SHP77 (cell line): Measurements from ENCODE around the gene KPNA5.
"Not testable (repeated sequence)": the region's sequence is repeated elsewhere in the genome, so short reads cannot be mapped to it uniquely, and the experiment has no call there.

ENCODE experiments used
- DNase-seq, 2 experiments: peaks; one replicate each; lab custom pipeline; 2025; lab: John Stamatoyannopoulos, UW

The KPNA5 gene

GRCh38 chr6:116680880-116681672 is at the start of gene KPNA5:
Gene KPNA5 (plus strand): TSS chr6:116681211. CDS start chr6:116681335, 124 bp downstream.
- DNase-seq, result peak; percentile 92 to 94

GRCh38 chr6:116631379-116631990 is 49.5 kb upstream of the KPNA5 start:
- DNase-seq, result peak; percentile 88

GRCh38 chr6:116633685-116634084 is 47.3 kb upstream of the KPNA5 start:
- peak; percentile 6 to 32 for DNase-seq

GRCh38 chr6:116648156-116648555 is 32.9 kb upstream of the KPNA5 start:
- no peak for DNase-seq

GRCh38 chr6:116649129-116649528 is 31.9 kb upstream of the KPNA5 start:
- DNase-seq, result no peak

GRCh38 chr6:116651916-116652315 is 29.1 kb upstream of the KPNA5 start:
- DNase-seq, result no peak

GRCh38 chr6:116661594-116661993 is 19.4 kb upstream of the KPNA5 start:
- no peak for DNase-seq

GRCh38 chr6:116662202-116662601 is 18.8 kb upstream of the KPNA5 start:
- DNase-seq, result no peak

GRCh38 chr6:116663308-116663707 is 17.7 kb upstream of the KPNA5 start:
- no peak for DNase-seq

- not testable (repeated sequence) for DNase-seq
These were observed 16.8 kb upstream of the KPNA5 start for GRCh38 chr6:116664169-116664568.

- DNase-seq, result no peak
These were observed 15.5 kb upstream of the KPNA5 start for GRCh38 chr6:116665464-116665863.

GRCh38 chr6:116666869-116667268 is 14.1 kb upstream of the KPNA5 start:
- DNase-seq, result no peak

GRCh38 chr6:116667623-116668022 is 13.4 kb upstream of the KPNA5 start:
- DNase-seq, result no peak

- DNase-seq, result no peak
These were observed 8.7 kb upstream of the KPNA5 start for GRCh38 chr6:116672306-116672705.

- DNase-seq, result no peak
These were observed 5.0 kb upstream of the KPNA5 start for GRCh38 chr6:116676021-116676420.

GRCh38 chr6:116682334-116682712 is 1.3 kb downstream of the KPNA5 start:
- no peak for DNase-seq

GRCh38 chr6:116685437-116685993 is 4.5 kb downstream of the KPNA5 start:
- DNase-seq, result no peak

- not testable (repeated sequence) for DNase-seq
These were observed 5.6 kb downstream of the KPNA5 start for GRCh38 chr6:116686475-116687101.

- DNase-seq, result no peak
These were observed 10.1 kb downstream of the KPNA5 start for GRCh38 chr6:116691154-116691553.

GRCh38 chr6:116692873-116693272 is 11.9 kb downstream of the KPNA5 start:
- DNase-seq, result not testable (repeated sequence)

GRCh38 chr6:116693275-116693674 is 12.3 kb downstream of the KPNA5 start:
- DNase-seq, result not testable (repeated sequence)

- DNase-seq, result no peak
These were observed 14.4 kb downstream of the KPNA5 start for GRCh38 chr6:116695401-116695800.

- no peak for DNase-seq
These were observed 16.5 kb downstream of the KPNA5 start for GRCh38 chr6:116697480-116697879.
